Fibroblast of skin of right quadriceps (primary cell): Measurements from ENCODE around the gene CHKB.
A peak's percentile ranks its signal among the peaks of the same experiment; 100 is the strongest.

Experiments
- DNase-seq: peaks from one replicate; pipeline ENCODE4 v3.0.0-alpha.2; 2013

Gene CHKB

GRCh38 chr22:50597097-50597496 is 14.4 kb upstream of the CHKB start:
- no peak for DNase-seq

- DNase-seq: no peak
Observed at GRCh38 chr22:50595189-50595588, 12.5 kb upstream of the CHKB start.

GRCh38 chr22:50587407-50587806 is 4.8 kb upstream of the CHKB start:
- no peak for DNase-seq

DNA sequence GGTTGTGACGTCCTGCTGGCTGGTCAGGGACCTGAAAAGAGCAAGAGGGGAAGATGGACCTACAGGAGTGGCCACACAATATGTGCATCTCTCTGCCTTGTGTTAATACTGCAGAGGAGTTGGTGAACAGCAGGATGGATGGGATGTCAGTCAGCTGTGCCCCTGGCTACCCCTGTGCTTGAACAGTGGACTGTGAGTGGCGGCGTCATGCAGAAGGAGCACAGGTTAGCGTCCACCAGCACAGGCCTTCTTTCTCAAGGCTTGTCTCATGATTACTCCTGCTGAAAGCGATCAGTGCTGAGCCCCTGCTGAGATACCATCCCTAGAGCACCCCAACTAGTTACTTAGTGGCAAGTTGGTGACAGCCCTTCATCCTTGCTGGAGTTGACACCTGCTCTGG is 3.8 kb upstream of the CHKB start:
- DNase-seq: no peak

DNA sequence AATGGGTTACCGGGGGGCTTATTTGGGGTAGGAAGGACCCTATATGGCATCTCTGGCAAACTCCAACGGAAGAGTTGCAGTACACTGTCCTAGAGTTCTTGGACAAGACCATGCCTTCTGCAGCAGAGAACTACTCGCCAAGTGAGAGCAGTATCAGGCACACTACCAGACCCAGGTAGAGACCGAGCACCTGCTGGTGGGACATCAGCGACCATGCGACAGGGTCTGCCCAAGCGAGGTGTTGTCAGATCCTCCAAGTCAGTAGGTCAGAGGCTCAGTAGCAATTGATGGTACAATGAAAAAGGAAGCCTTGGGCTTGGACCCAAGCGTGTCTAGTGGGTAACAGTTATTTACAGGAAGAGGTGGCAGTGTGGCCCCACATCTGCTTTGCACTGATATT is 3.1 kb upstream of the CHKB start:
- no peak for DNase-seq

GRCh38 chr22:50585238-50585637 is 2.6 kb upstream of the CHKB start:
- no peak for DNase-seq

DNA sequence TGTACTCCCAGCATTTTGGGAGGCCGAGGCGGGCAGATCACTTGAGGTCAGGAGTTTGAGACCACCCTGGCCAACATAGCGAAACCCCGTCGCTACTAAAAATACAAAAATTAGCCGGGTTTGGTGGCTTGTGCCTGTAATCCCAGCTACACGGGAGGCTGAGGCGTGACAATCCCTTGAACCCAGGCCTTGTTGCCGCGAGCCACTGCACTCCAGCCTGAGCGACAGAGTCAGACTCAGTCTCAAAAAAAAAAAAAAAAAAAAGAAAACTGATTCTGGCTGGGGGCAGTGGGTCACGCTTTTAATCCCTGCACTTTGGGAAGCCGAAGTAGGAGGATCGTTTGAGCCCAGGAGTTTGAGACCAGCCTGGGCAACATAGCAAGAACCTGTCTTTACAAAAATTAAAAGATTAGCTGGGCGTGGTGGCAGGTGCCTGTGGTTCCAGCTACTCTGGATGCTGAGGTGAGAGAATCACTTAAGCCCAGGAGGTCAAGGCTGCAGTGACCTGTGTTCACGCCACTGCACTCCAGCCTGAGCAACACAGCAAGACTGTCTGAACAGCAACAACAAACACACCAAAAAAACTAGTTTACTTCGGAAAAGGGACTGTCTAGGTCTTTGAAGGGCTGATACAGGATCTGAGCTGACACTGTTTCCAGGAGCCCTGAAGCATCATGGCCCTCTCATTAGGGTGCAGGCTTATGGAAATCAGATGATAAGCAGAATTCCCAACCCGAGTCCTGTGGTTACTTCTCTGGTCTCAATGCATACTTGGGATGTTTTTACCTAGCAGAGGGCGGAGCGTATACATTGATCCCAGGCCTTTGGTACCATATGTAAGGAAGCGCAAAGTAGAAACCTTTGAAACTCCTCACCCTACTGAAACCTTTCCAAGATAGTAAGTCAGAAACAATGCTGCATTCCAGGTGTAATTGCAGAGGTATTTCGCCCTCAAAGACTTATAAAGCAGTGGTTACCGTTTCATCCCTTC is 1.8 kb upstream of the CHKB start:
- no peak for DNase-seq

DNA sequence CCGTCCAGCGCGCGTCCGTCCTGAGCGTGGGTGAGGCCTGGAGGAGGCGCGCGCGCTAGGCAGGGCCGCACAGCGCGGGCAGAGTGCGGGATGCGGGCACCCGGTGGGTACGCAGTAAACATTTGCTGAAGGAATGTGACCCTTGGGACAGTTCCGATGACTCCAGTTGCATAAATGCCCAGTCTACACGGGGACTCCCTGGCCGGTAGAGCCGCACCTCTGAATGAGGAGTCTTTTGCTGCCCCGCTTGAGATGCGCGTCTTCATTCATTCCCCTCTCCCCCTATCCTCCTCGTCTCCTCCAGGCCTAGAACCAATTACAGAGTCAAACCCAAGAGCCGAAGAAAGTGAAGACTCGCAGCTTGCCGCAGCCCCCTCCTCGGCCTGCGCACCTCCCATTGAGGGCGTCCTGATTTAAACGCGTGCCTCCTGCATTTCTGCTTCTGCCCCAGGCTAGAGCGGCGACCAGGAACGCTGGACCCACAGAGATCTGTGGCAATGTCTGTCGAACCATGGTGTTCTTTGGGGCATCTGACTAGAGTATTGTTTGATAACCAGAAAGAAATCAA is 729 bp upstream of the CHKB start:
- no peak for DNase-seq

GRCh38 chr22:50581950-50582492 is 628 bp downstream of the CHKB start:
- no peak for DNase-seq

- DNase-seq: no peak
Observed at GRCh38 chr22:50581031-50581949, 1.4 kb downstream of the CHKB start.

GRCh38 chr22:50579752-50580151 is 2.9 kb downstream of the CHKB start:
- DNase-seq: no peak

GRCh38 chr22:50578776-50579310 is 3.8 kb downstream of the CHKB start:
- no peak for DNase-seq

DNA sequence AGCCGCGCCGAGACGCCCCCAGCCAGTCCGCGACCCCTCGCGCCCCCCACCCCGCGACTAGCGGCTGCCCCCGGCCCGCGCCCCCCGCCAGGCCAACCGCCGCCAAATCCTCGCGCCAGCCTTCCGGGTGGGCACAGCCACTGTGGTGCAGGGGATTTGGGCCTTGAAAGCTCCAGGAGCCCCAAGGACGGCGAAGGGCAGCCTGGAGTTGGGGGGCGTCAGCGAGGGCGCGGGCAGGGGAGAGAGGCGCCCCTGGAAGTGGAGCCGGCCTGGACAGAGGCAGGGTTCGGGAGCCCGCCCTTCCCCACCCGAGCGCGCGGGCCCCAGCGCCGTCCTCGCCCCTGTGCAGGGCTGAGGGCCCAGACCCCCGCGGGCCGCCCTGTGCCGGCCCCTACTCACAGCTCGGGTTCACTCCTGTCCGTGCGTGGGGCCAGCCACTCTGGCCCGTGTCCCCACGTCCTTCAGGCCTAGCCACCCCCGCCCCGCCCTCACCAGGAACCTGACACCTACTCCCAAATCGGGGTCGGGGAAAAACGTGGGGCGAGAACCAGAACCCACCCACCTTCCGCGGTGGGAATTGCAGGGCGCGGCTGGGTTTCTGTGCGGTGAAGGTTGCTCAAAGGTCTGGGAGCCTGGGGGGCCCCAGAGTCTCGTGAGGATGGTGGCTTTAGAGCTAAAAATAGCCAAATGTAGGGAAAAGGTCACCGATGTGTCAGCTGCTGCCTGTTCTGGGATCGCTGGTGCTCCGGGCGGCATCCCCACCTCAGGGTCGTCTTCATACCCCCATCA is 4.5 kb downstream of the CHKB start, which contains the start of gene CPT1B:
Gene CPT1B, minus strand, starts transcription at position 441 of the 789 bp plus-strand sequence. CDS start 512 bp downstream, outside the sequence.
- DNase-seq: peak; percentile 21

- no peak for DNase-seq
Observed at GRCh38 chr22:50577697-50577986, 5.0 kb downstream of the CHKB start.

DNA sequence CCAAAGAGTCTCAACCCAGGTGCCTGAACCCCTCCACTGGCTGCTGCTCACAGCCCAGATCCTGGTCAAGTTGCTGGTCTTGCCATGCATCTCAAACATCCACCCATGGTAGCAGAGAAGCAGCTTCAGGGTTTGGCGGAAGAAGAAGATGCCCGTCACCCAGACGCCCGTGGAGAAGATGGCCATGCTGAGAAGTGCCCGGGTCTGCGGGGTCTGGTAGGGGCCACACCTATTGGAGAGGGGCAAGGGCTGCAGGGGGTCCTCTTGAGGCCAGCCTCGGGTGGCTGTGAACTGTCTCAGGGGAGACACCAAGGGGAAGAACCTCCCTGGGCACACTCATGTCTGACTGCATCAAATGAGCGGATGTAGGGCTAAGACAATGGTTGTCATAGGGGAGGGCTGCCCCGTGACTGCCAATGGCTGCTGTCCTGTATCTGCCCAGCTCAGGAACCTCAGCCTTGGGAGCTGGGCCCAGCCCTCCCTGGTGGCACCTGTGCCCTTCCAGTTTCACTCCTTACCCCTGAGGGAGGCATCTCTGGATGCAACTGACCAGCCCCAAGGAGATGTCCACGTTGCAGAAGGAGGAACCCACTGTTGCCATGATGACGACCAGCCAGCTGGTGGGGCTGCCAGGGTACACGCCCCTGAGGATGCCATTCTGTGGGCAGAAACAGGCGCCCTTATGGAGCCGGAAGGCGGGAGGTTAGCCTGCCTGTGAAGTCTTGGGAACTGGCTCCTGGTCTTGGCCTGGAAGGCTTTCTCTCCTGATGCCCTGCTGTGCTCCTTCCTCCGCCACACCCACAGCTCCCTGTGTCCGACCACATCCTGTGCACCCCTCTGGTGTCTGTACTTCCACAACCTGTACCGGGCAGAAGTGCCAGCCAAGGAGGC is 5.6 kb downstream of the CHKB start:
- DNase-seq: no peak

GRCh38 chr22:50576070-50576469 is 6.6 kb downstream of the CHKB start:
- peak; percentile 40 for DNase-seq

DNA sequence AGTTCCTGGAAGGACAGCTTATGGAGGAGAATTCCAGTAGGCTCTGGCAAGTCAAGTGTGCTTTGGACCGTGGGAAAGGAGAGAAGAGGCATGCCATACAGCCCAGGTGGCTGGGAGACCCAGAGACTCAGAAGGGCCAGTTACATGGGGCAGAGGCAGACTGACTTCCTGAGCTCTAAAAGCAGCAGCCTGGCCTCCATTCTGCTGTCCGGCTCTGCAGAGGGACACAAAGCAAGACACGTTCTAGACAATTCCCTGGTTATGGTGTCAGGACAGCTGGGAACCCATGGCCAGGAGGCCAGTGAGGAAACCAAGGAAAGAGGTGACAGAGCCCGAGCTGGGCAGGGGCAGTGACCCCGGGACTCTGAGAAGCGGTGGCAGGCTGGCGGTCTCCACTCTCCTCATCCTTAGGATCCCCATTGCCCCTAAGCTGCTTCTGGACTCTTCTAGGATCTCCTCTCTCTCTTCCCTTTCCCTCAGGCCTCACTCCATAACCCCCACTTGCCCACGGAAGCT is 7.2 kb downstream of the CHKB start:
- no peak for DNase-seq

DNA sequence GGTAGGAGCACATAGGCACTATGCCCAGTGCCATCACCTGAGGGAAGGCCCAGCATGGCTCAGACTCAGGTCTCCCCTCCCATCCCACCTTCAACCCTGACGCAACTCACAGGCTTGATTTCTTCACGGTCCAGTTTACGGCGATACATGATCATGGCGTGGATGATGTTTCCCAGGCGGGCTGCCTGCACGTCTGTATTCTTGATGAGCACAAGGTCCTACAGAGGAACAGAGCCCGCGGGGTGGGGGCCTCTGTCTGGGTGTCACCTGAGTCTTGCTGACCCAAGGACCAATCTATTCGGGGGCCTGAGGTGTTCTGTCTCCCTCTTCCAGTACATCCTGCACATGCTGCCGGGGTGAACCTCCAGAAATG is 8.3 kb downstream of the CHKB start:
- DNase-seq: no peak

DNA sequence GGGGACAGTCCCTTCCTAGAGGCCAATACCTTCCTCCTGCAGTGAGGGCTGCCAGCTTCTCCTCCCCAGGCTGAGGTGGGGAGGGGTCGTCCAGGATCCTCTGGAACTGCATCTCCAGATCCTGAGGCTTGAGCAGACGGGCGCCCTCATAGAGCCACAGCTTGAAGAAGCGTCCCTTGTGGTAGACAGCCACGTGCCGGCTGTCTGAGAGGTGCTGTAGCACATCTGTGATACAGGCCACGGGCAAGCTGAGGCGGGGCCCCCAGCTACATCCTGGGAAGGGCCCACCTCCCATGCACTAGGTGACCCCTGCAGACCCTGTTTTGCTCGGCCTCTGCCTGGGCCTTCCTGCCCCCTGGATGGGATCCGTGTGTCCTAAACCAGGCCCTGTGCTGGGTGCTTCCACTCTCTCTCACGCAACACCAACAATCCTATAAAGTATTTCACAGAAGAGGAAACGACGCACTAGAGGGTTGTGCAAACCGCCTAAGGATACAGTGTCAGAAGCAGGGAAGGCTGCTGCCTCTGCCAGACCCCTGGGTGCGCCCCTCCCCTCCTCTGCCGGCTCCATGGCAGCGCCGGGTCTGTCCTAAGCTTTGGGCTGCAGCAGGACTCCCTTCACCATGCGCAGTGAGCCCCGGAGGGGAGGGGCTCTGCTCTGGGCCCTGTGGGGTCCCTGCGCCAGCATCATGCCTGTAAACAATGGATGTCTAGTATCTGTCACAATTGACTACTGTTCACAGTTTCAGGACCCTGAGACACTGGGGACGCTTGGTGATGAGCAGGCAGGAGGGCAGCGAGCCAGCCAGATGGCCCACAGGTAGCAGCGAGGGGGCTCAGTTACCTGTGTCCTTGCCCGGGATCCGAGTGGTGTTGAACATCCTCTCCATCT is 8.9 kb downstream of the CHKB start:
- DNase-seq: no peak

GRCh38 chr22:50572965-50573364 is 9.7 kb downstream of the CHKB start:
- no peak for DNase-seq
